Activated CD8-positive, alpha-beta T cell treated with anti-CD3 and anti-CD28 coated beads for 36 hours (primary cell): ENCODE data around the gene TNFSF8. TPM values are rescaled to one million over a fixed set of nuclear protein-coding genes. Genes with fewer than 3 reads are reported as not detected.

Experiments
- ATAC-seq: fragments of 200-7000 bp; cut with Tn5 transposase; one replicate; pipeline ENCODE4 v1.10.0; 2021; ENCODE audit warnings: mild to moderate bottlenecking, moderate library complexity
- CTCF ChIA-PET: fragments of 350-600 bp; sonication (Branson Sonifier 250); formaldehyde crosslinking; loops from one replicate; lab custom pipeline; 2021; ENCODE audit warnings: antibody characterized with exemption; lab: Charles Lee
- POLR2A ChIA-PET: fragments of 350-600 bp; sonication (Branson Sonifier 250); formaldehyde crosslinking; loops from one replicate; lab custom pipeline; 2021; ENCODE audit warnings: antibody characterized with exemption; lab: Charles Lee
- DNase-seq: peaks from one replicate; pipeline ENCODE4 v3.0.0-alpha.2; 2020
- H3K27ac Mint-ChIP-seq: one replicate; pipeline ENCODE4 v1.8.0; 2021; ENCODE audit warnings: mild to moderate bottlenecking, mixed read lengths
- H3K27me3 Mint-ChIP-seq: one replicate; pipeline ENCODE4 v1.8.0; 2021; ENCODE audit warnings: mixed read lengths
- H3K36me3 Mint-ChIP-seq: one replicate; pipeline ENCODE4 v1.8.0; 2021; ENCODE audit warnings: low read depth, mixed read lengths
- H3K4me1 Mint-ChIP-seq: one replicate; pipeline ENCODE4 v1.8.0; 2021; ENCODE audit warnings: low read depth, mixed read lengths
- H3K4me3 Mint-ChIP-seq: one replicate; pipeline ENCODE4 v1.8.0; 2021; ENCODE audit warnings: mild to moderate bottlenecking, moderate library complexity, mixed read lengths
- H3K9me3 Mint-ChIP-seq: one replicate; pipeline ENCODE4 v1.8.0; 2021; ENCODE audit warnings: mixed read lengths
- intact Hi-C: fragments of 100-400 bp; cut with micrococcal nuclease; formaldehyde crosslinking; loops from one replicate; pipeline ENCODE4 v1.10.0; 2022
- total RNA-seq, 2 experiments: library from RNA; stranded (reverse); gene quantifications; one replicate each; pipeline ENCODE4 v1.2.3, GENCODE V29; 2021
- TF ChIP-seq, protein P1 (sequence below): fragments of 200-600 bp; IDR thresholded peaks from one replicate; pipeline ENCODE4 v1.8.0; 2022; ENCODE audit warnings: antibody characterized with exemption, mild to moderate bottlenecking

Gene TNFSF8
- total RNA-seq, 2 experiments from 2014 or later = 21.7 to 23.9 TPM

GRCh38 chr9:114902786-114903524 lies 27.4 kb downstream of the TNFSF8 start:
- Mint-ChIP-seq H3K9me3 (peaks cover 6% of the 10 kb centered on the region), H3K4me3 (peak overlapping the region; percentile 56), H3K36me3 (peaks cover 68% of the 10 kb centered on the region), H3K4me1 (peaks cover 14% of the 10 kb centered on the region), H3K27ac (peak overlapping the region; percentile 77), H3K27me3 (no peaks in the 10 kb centered on the region)
- TF ChIP-seq, protein P1, sequence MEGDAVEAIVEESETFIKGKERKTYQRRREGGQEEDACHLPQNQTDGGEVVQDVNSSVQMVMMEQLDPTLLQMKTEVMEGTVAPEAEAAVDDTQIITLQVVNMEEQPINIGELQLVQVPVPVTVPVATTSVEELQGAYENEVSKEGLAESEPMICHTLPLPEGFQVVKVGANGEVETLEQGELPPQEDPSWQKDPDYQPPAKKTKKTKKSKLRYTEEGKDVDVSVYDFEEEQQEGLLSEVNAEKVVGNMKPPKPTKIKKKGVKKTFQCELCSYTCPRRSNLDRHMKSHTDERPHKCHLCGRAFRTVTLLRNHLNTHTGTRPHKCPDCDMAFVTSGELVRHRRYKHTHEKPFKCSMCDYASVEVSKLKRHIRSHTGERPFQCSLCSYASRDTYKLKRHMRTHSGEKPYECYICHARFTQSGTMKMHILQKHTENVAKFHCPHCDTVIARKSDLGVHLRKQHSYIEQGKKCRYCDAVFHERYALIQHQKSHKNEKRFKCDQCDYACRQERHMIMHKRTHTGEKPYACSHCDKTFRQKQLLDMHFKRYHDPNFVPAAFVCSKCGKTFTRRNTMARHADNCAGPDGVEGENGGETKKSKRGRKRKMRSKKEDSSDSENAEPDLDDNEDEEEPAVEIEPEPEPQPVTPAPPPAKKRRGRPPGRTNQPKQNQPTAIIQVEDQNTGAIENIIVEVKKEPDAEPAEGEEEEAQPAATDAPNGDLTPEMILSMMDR = no peak
- peak; percentile 62 for ATAC-seq
- ChIA-PET POLR2A (interaction anchor here (0.7 to 1.4 kb wide), 4 partner anchors 10 to 222 kb away, joined by 3 to 6 read pairs (median 4); no protein-coding TSS in a partner anchor), CTCF (interaction anchor here (1.0 to 8.4 kb wide), 2 partner anchors 221 to 223 kb away, joined by 4 to 188 read pairs; partner anchors contain the start of gene TEX48)
- intact Hi-C loops = no loop called here
- peak; percentile 66 for DNase-seq

GRCh38 chr9:114900942-114901802 lies 29.2 kb downstream of the TNFSF8 start:
- H3K4me3 Mint-ChIP-seq = no peak overlapping the region
- H3K9me3 Mint-ChIP-seq = peaks cover 6% of the 10 kb centered on the region
- DNase-seq (no peak), ATAC-seq (no peak)
- ChIA-PET POLR2A (interaction anchor here (0.8 to 2.1 kb wide), 5 partner anchors 12 to 218 kb away, joined by 3 to 7 read pairs (median 4); no protein-coding TSS in a partner anchor), CTCF (interaction anchor here (0.6 to 2.8 kb wide), 5 partner anchors 8 to 928 kb away, joined by 3 to 13 read pairs (median 4); no protein-coding TSS in a partner anchor)
- H3K27me3 Mint-ChIP-seq = no peaks in the 10 kb centered on the region
- H3K27ac Mint-ChIP-seq = peak overlapping the region; percentile 77
- no peaks in the 10 kb centered on the region for H3K4me1 Mint-ChIP-seq
- intact Hi-C loops = no loop called here
- H3K36me3 Mint-ChIP-seq = peaks cover 57% of the 10 kb centered on the region
- TF ChIP-seq, protein P1 = no peak

DNA sequence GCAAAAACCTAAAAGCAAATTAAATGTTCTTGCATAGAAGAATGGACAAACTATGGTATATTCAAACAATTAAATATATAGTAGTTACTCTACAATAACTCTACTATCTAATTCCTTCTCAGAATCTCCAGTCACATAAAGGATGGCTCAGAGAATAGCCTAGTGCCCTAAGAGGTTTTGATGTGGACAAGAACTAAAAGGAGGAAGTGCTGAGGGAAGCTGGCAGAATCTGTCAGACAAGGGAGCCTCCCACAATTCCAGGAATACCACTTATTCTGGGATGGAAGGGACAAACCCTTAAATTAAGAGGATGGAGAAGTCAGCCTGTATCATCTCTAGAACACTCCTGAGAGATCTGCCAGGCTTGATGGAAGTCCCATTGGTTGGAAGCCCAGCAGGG lies 30.4 kb downstream of the TNFSF8 start:
- peaks cover 11% of the 10 kb centered on the region for H3K4me1 Mint-ChIP-seq
- no peak overlapping the region for H3K4me3 Mint-ChIP-seq
- intact Hi-C loops = no loop called here
- H3K27ac Mint-ChIP-seq = no peak overlapping the region
- H3K27me3 Mint-ChIP-seq = no peaks in the 10 kb centered on the region
- H3K36me3 Mint-ChIP-seq = peaks cover 52% of the 10 kb centered on the region
- ChIA-PET CTCF (interaction anchor here (1.0 to 2.9 kb wide), 12 partner anchors 7 to 219 kb away, joined by 3 to 18 read pairs (median 7); partner anchors contain the start of gene TEX48), POLR2A (interaction anchor here (0.6 to 1.6 kb wide), 6 partner anchors 20 to 209 kb away, joined by 3 to 4 read pairs (median 4); no protein-coding TSS in a partner anchor)
- TF ChIP-seq, protein P1 = no peak
- no peak for DNase-seq
- ATAC-seq = no peak
- peaks cover 6% of the 10 kb centered on the region for H3K9me3 Mint-ChIP-seq

GRCh38 chr9:114899461-114899860 lies 30.9 kb downstream of the TNFSF8 start:
- peaks cover 6% of the 10 kb centered on the region for H3K9me3 Mint-ChIP-seq
- no peak for DNase-seq
- no peak overlapping the region for H3K27ac Mint-ChIP-seq
- ChIA-PET POLR2A (interaction anchor here (0.6 to 2.0 kb wide), 7 partner anchors 18 to 208 kb away, joined by 3 to 5 read pairs (median 3); no protein-coding TSS in a partner anchor), CTCF (interaction anchor here (1.0 to 2.9 kb wide), 14 partner anchors 8 to 218 kb away, joined by 4 to 18 read pairs (median 7); partner anchors contain the start of gene TEX48)
- TF ChIP-seq, protein P1 = no peak
- intact Hi-C loops = no loop called here
- peaks cover 47% of the 10 kb centered on the region for H3K36me3 Mint-ChIP-seq
- no peaks in the 10 kb centered on the region for H3K27me3 Mint-ChIP-seq
- H3K4me1 Mint-ChIP-seq = peaks cover 17% of the 10 kb centered on the region
- no peak overlapping the region for H3K4me3 Mint-ChIP-seq
- ATAC-seq = no peak
